SK-N-SH (cell line): ENCODE data around the gene NMNAT2. TPM values are rescaled to one million over a fixed set of nuclear protein-coding genes. Genes with fewer than 3 reads are reported as not detected.

Experiments used
- CTCF ChIA-PET: fragments of 300-600, 350-600 bp; formaldehyde crosslinking; extraction: SDS; loops from one replicate; lab custom pipeline; 2021; lab: Yijun Ruan, JAX
- POLR2A ChIA-PET: fragments of 350-600 bp; sonication (Branson Sonifier 250); formaldehyde crosslinking; extraction: SDS; loops from one replicate; lab custom pipeline; 2020; ENCODE audit warnings: antibody characterized with exemption, inconsistent platforms; lab: Yijun Ruan, JAX
- DNase-seq: peaks from one replicate; pipeline ENCODE4 v3.0.0; 2012
- H2AFZ ChIP-seq: fragments of 200-600 bp; sonication (generic); 2 replicates; pipeline ENCODE4 v1.8.1; 2016; ENCODE audit warnings: antibody characterized with exemption, mild to moderate bottlenecking, low read depth
- H3F3A ChIP-seq: fragments of 200-600 bp; sonication (generic); replicated peaks from 2 replicates; pipeline ENCODE3; 2016; ENCODE audit warnings: antibody characterized with exemption, mild to moderate bottlenecking; ENCODE audit not compliant: insufficient read depth
- H3K27ac ChIP-seq, 2 experiments: fragments of 200-500 bp in 1 of 2; fragments of 200-600 bp in 1 of 2; sonication (Bioruptor generic) in 1 of 2; sonication (generic), shearing (Covaris generic) in 1 of 2; 2 replicates each; pipeline versions ENCODE4 v1.5.1 to v1.6.1; 2014 to 2016; ENCODE audit warnings: low read depth in 2 of 2, inconsistent platforms in 1 of 2, low read length in 1 of 2, mild to moderate bottlenecking in 1 of 2, mixed read lengths in 1 of 2
- H3K27me3 ChIP-seq: fragments of 200-600 bp; sonication (generic), shearing (Covaris generic); 2 replicates; pipeline ENCODE4 v1.6.1; 2016; ENCODE audit warnings: mixed run types; ENCODE audit not compliant: insufficient read depth
- H3K36me3 ChIP-seq, 2 experiments: fragments of 200-500 bp in 1 of 2; fragments of 200-600 bp in 1 of 2; sonication (Bioruptor generic) in 1 of 2; sonication (generic) in 1 of 2; replicated peaks in 1 of 2; 2 replicates each; pipeline versions ENCODE3 to v1.5.1; 2014 to 2016; ENCODE audit warnings: low read length in 1 of 2, mild to moderate bottlenecking in 1 of 2; ENCODE audit not compliant: insufficient read depth in 2 of 2, control insufficient read depth in 1 of 2
- H3K4me1 ChIP-seq, 2 experiments: fragments of 200-500 bp in 1 of 2; fragments of 200-600 bp in 1 of 2; sonication (Bioruptor generic) in 1 of 2; sonication (generic), shearing (Covaris generic) in 1 of 2; 2 replicates each; pipeline versions ENCODE4 v1.5.1 to v1.6.1; 2014 to 2016; ENCODE audit warnings: low read depth in 1 of 2, low read length in 1 of 2, mixed run types in 1 of 2; ENCODE audit not compliant: insufficient read depth in 2 of 2, control insufficient read depth in 1 of 2
- H3K4me2 ChIP-seq: fragments of 200-600 bp; sonication (generic), shearing (Covaris generic); 2 replicates; pipeline ENCODE4 v1.6.1; 2017; ENCODE audit warnings: mixed run types
- H3K4me3 ChIP-seq, 2 experiments: fragments of 200-500 bp in 1 of 2; fragments of 200-600 bp in 1 of 2; sonication (Bioruptor generic) in 1 of 2; sonication (generic), shearing (Covaris generic) in 1 of 2; 2 replicates each; pipeline versions ENCODE4 v1.5.1 to v1.8.1; 2014 to 2016; ENCODE audit warnings: low read depth in 2 of 2, inconsistent platforms in 1 of 2, low read length in 1 of 2, mild to moderate bottlenecking in 1 of 2, mixed read lengths in 1 of 2, moderate library complexity in 1 of 2
- H3K79me2 ChIP-seq: fragments of 200-600 bp; sonication (generic); 2 replicates; pipeline ENCODE4 v1.8.1; 2017; ENCODE audit warnings: mild to moderate bottlenecking; ENCODE audit not compliant: insufficient read depth
- H3K9ac ChIP-seq: fragments of 200-600 bp; sonication (generic); 2 replicates; pipeline ENCODE4 v1.6.1; 2017; ENCODE audit warnings: mixed run types
- H3K9me2 ChIP-seq: fragments of 200-600 bp; sonication (generic); 2 replicates; pipeline ENCODE4 v1.6.1; 2017; ENCODE audit warnings: mixed run types
- H3K9me3 ChIP-seq: fragments of 200-600 bp; sonication (generic); 2 replicates; pipeline ENCODE4 v1.6.1; 2017; ENCODE audit warnings: mixed run types, mild to moderate bottlenecking, moderate library complexity
- H4K20me1 ChIP-seq: fragments of 200-600 bp; sonication (generic); 2 replicates; pipeline ENCODE4 v1.6.1; 2017; ENCODE audit warnings: mild to moderate bottlenecking, mixed run types; ENCODE audit not compliant: insufficient read depth
- CHD2 ChIP-seq: fragments of 150-350 bp; IDR thresholded peaks from 2 replicates; pipeline ENCODE4 v1.6.1; 2018; ENCODE audit warnings: low read length; ENCODE audit not compliant: partially characterized antibody
- CTCF ChIP-seq: fragments of 200-600 bp; sonication (generic); IDR thresholded peaks from 2 replicates; pipeline ENCODE4 v1.6.1; 2017; ENCODE audit warnings: antibody characterized with exemption, mild to moderate bottlenecking, moderate library complexity
- EP300 ChIP-seq, 2 experiments: IDR thresholded peaks; 2 replicates each; pipeline versions ENCODE4 v1.4.0 to v1.6.1; 2012; ENCODE audit warnings: borderline replicate concordance in 1 of 2, low read depth in 1 of 2, low read length in 1 of 2
- FOSL2 ChIP-seq: IDR thresholded peaks from 2 replicates; pipeline ENCODE4 v1.4.0; 2012; ENCODE audit warnings: low read depth, mild to moderate bottlenecking, moderate library complexity, borderline replicate concordance
- FOXM1 ChIP-seq: IDR thresholded peaks from 2 replicates; pipeline ENCODE4 v1.4.0; 2012; ENCODE audit warnings: low read depth, mild to moderate bottlenecking
- GABPA ChIP-seq: IDR thresholded peaks from 2 replicates; pipeline ENCODE4 v1.4.0; 2012; ENCODE audit warnings: low read depth, mild to moderate bottlenecking
- GATA2 ChIP-seq: sonication (generic); formaldehyde crosslinking; IDR thresholded peaks from 2 replicates; pipeline ENCODE4 v1.5.0; 2020; ENCODE audit warnings: mild to moderate bottlenecking, missing genetic modification reagents
- IRF3 ChIP-seq: fragments of 150-350 bp; IDR thresholded peaks from 2 replicates; pipeline ENCODE4 v1.6.1; 2016; ENCODE audit warnings: mild to moderate bottlenecking, low read depth, low read length
- PBX3 ChIP-seq: IDR thresholded peaks from 2 replicates; pipeline ENCODE4; 2012
- POLR2AphosphoS5 ChIP-seq: IDR thresholded peaks from 2 replicates; pipeline ENCODE4 v1.6.1; 2012; ENCODE audit warnings: low read depth, low read length
- RCOR1 ChIP-seq: fragments of 150-350 bp; IDR thresholded peaks from 2 replicates; pipeline ENCODE4 v1.6.1; 2017; ENCODE audit warnings: antibody characterized with exemption, low read length
- RFX5 ChIP-seq: IDR thresholded peaks from 2 replicates; pipeline ENCODE4 v1.6.1; 2012; ENCODE audit warnings: mild to moderate bottlenecking, improper control_type of control experiment, low read length
- SIN3A ChIP-seq: IDR thresholded peaks from 2 replicates; pipeline ENCODE4 v1.6.1; 2012; ENCODE audit warnings: low read depth, mild to moderate bottlenecking, low read length, moderate library complexity, borderline replicate concordance
- TCF12 ChIP-seq: IDR thresholded peaks from 2 replicates; pipeline ENCODE4 v1.4.0; 2012
- USF1 ChIP-seq: IDR thresholded peaks from 2 replicates; pipeline ENCODE4 v1.4.0; 2012; ENCODE audit warnings: low read depth, borderline replicate concordance
- YY1 ChIP-seq: IDR thresholded peaks from 2 replicates; pipeline ENCODE4 v1.4.0; 2012; ENCODE audit warnings: low read depth, mild to moderate bottlenecking
- WGBS: methylation state at CpG from one replicate; pipeline ENCODE4 v1.1.6; 2017; ENCODE audit warnings: low lambda C conversion rate; 5-methylcytosine and 5-hydroxymethylcytosine counted together
- polyA plus RNA-seq, 3 experiments: library from polyadenylated mRNA; depleted of rRNA; stranded (reverse); fragments of >200 nt; gene quantifications; 2 replicates each; pipeline ENCODE4 v1.2.3, GENCODE V29; 2012
- TF ChIP-seq, protein P1 (sequence below): IDR thresholded peaks from 2 replicates; pipeline ENCODE4 v1.6.1; 2012; ENCODE audit warnings: mild to moderate bottlenecking, low read depth, low read length, moderate library complexity

The NMNAT2 gene
- polyA plus RNA-seq, 1 of the 3 experiments (the other 2 are of a cell fraction), result 0.07 TPM

- TF ChIP-seq CTCF, result no peak
These were observed 194.7 kb downstream of the NMNAT2 start (continued) for GRCh38 chr1:183223467-183223866.

GRCh38 chr1:183222909-183223308 lies 195.3 kb downstream of the NMNAT2 start:
- Histone ChIP-seq H3K27me3 (no peaks in the 10 kb centered on the region), H3K4me1 (peaks cover 0 to 5% of the 10 kb centered on the region in 2 experiments; a peak in 1 of 4 replicates), H3K9ac (no peak overlapping the region), H3K4me2 (no peak overlapping the region), H3K4me3 (no peak overlapping the region), H4K20me1 (no peaks in the 10 kb centered on the region), H3K79me2 (no peaks in the 10 kb centered on the region), H3K27ac (no peak overlapping the region), H3F3A (no peaks in the 10 kb centered on the region), H3K9me2 (no peaks in the 10 kb centered on the region), H3K36me3 (no peaks in the 10 kb centered on the region), H2AFZ (no peak overlapping the region), H3K9me3 (no peaks in the 10 kb centered on the region)
- WGBS, result 96% methylated on average over 3 of the region's 3 CpGs
- ChIA-PET POLR2A (no interaction called here), CTCF (interaction anchor here (0.7 kb wide), 1 partner anchor 12 kb away, joined by 3 read pairs; no protein-coding TSS in a partner anchor)
- DNase-seq, result no peak
- TF ChIP-seq YY1 (no peak), FOSL2 (no peak), RFX5 (no peak), POLR2AphosphoS5 (no peak), CTCF (no peak), PBX3 (no peak), GABPA (no peak), FOXM1 (no peak), TCF12 (no peak), USF1 (no peak), CHD2 (no peak), IRF3 (no peak), GATA2 (CRISPR knock-in tag) (no peak), RCOR1 (no peak), SIN3A (no peak), EP300 (IDR thresholded peaks at IDR 0.05; ENCODE audit: borderline replicate concordance in 1 of 2, low read depth in 1 of 2, low read length in 1 of 2) (no peak)
- TF ChIP-seq, protein P1, sequence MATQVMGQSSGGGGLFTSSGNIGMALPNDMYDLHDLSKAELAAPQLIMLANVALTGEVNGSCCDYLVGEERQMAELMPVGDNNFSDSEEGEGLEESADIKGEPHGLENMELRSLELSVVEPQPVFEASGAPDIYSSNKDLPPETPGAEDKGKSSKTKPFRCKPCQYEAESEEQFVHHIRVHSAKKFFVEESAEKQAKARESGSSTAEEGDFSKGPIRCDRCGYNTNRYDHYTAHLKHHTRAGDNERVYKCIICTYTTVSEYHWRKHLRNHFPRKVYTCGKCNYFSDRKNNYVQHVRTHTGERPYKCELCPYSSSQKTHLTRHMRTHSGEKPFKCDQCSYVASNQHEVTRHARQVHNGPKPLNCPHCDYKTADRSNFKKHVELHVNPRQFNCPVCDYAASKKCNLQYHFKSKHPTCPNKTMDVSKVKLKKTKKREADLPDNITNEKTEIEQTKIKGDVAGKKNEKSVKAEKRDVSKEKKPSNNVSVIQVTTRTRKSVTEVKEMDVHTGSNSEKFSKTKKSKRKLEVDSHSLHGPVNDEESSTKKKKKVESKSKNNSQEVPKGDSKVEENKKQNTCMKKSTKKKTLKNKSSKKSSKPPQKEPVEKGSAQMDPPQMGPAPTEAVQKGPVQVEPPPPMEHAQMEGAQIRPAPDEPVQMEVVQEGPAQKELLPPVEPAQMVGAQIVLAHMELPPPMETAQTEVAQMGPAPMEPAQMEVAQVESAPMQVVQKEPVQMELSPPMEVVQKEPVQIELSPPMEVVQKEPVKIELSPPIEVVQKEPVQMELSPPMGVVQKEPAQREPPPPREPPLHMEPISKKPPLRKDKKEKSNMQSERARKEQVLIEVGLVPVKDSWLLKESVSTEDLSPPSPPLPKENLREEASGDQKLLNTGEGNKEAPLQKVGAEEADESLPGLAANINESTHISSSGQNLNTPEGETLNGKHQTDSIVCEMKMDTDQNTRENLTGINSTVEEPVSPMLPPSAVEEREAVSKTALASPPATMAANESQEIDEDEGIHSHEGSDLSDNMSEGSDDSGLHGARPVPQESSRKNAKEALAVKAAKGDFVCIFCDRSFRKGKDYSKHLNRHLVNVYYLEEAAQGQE, result no peak
